Measurements from ENCODE around the gene RPRD1B.

Gene RPRD1B

DNA sequence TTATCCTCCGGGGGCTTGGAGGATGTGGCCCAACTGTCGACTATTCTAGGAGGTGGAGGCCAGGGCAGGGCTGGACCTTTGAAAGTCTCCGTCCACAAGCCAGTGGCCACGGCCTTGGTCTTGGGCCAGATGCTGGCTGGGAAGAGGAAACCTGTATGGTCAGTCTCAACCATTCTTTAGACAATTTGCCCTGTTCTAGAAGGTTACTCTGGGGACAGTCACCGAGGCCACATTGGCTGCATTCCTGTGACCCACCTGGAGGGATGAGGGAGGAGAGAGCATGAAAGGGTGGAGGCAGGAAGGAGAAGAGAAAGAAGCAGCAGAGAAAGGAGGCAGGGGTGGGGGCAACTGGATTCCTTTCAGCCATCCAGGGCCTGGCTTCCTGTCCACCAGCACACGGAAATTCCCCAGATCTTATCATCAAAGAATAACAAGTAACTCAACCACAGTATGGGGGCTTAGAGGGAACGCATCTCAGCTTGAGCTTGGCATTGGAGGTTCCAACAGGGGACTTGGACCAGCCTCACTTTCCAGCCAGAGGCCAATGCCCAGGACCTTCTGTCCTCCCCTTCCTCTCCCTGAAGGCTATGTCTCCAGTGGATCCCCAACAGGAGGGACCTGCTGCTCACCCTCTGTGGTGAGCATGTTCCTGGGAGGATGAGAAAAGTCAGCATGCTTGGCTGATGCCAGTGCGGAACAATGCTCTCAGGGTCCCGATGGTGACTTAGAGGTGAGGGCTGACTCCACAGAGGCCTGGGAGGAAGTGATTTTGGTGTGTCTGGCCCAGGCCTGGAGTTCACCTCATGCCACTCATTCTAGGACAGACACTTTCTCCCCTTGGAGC is 101.1 kb downstream of the RPRD1B start:
- no peak for DNase-seq (ENCODE audit: low spot score)
- H3K79me1 ChIP-seq (ENCODE audit: low read depth, low read length), result no peaks in the 10 kb centered on the region

DNA sequence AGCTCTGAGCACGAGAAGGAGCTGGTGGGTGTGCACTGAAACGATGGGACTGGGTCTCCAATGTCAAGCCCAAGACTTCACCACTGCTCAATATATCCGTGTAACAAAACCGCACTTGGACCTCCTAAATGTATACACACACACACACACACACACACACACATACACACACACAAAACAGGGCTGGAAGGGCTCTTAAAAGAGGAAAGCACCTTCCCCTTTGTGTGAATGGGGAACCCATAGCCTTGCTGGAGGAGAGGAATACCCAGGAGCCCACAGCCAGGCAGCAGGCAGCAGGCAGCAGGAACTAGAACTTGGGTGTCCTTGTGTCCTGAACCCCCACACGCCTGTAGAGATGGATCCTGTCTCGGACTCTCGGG is 101.7 kb downstream of the RPRD1B start:
- no peak overlapping the region for H2BK5ac ChIP-seq (ENCODE audit: low read length)
- no peak overlapping the region for H3K4me3 ChIP-seq (ENCODE audit: low read length in 2 of 2)
- H3K36me3 ChIP-seq (replicated peaks in 1 of 2; ENCODE audit: control insufficient read depth in 2 of 2, insufficient read depth in 2 of 2, low read length in 2 of 2), result no peaks in the 10 kb centered on the region
- H3K4me1 ChIP-seq (ENCODE audit: control insufficient read depth in 2 of 2, insufficient read depth in 1 of 2, low read depth in 1 of 2, low read length in 2 of 2), result peaks cover 3 to 6% of the 10 kb centered on the region in 2 donors
- no peak overlapping the region for H4K91ac ChIP-seq (ENCODE audit: low read depth, low read length, poor library complexity)
- no peak overlapping the region for H3K23ac ChIP-seq (ENCODE audit: low read depth, low read length, poor library complexity)
- H3K27ac ChIP-seq (replicated peaks; ENCODE audit: low read length), result no peak overlapping the region
- H3K4me2 ChIP-seq (ENCODE audit: insufficient read depth, low read length, poor library complexity, severe bottlenecking), result no peak overlapping the region
- no peak for DNase-seq (ENCODE audit: low spot score)
- peak overlapping the region; percentile 12 for H3K18ac ChIP-seq (ENCODE audit: low read length)
- no peak overlapping the region for H3K14ac ChIP-seq (ENCODE audit: low read length)
- no peak overlapping the region for H2BK120ac ChIP-seq (ENCODE audit: low read depth, low read length)
- no CpG with 5 or more reads among the region's 7 CpGs for WGBS, 2 donors (ENCODE audit: extremely low coverage in 2 of 2, insufficient read length in 2 of 2, insufficient replicate concordance in 1 of 2)
- no peak overlapping the region for H2AFZ ChIP-seq (ENCODE audit: low read length)
- no peak overlapping the region for H3K4ac ChIP-seq (ENCODE audit: low read length)
- H3K79me1 ChIP-seq (ENCODE audit: low read depth, low read length), result no peaks in the 10 kb centered on the region
- no peaks in the 10 kb centered on the region for H3K9me3 ChIP-seq (replicated peaks in 1 of 2; ENCODE audit: control insufficient read depth in 2 of 2, insufficient read depth in 1 of 2, low read depth in 1 of 2, low read length in 2 of 2)
- no peak overlapping the region for H3K9ac ChIP-seq (ENCODE audit: low read depth, low read length, poor library complexity)
- H3K27me3 ChIP-seq (ENCODE audit: control insufficient read depth in 3 of 3, insufficient read depth in 3 of 3, low read depth in 1 of 3, low read length in 3 of 3), result no peaks in the 10 kb centered on the region
- H2BK15ac ChIP-seq (ENCODE audit: low read length), result no peak overlapping the region
- no peak overlapping the region for H2BK12ac ChIP-seq (ENCODE audit: low read length)
- H4K8ac ChIP-seq (ENCODE audit: low read depth, low read length), result no peak overlapping the region
- H2AK5ac ChIP-seq (ENCODE audit: low read depth, low read length), result peak overlapping the region; percentile 53

More for the DNA sequence above, 101.1 kb downstream of the RPRD1B start:
- Histone ChIP-seq H3K18ac (ENCODE audit: low read length) (no peak overlapping the region), H3K23ac (ENCODE audit: low read depth, low read length, poor library complexity) (no peak overlapping the region), H3K4me1 (ENCODE audit: control insufficient read depth in 2 of 2, insufficient read depth in 1 of 2, low read depth in 1 of 2, low read length in 2 of 2) (peaks cover 3 to 8% of the 10 kb centered on the region in 2 donors), H3K4me2 (ENCODE audit: insufficient read depth, low read length, poor library complexity, severe bottlenecking) (no peak overlapping the region), H3K4ac (ENCODE audit: low read length) (no peak overlapping the region), H2BK5ac (ENCODE audit: low read length) (no peak overlapping the region), H3K27ac (replicated peaks; ENCODE audit: low read length) (no peak overlapping the region), H2AK5ac (ENCODE audit: low read depth, low read length) (peak overlapping the region; percentile 6), H3K36me3 (replicated peaks in 1 of 2; ENCODE audit: control insufficient read depth in 2 of 2, insufficient read depth in 2 of 2, low read length in 2 of 2) (no peaks in the 10 kb centered on the region), H3K27me3 (ENCODE audit: control insufficient read depth in 3 of 3, insufficient read depth in 3 of 3, low read depth in 1 of 3, low read length in 3 of 3) (no peaks in the 10 kb centered on the region), H4K91ac (ENCODE audit: low read depth, low read length, poor library complexity) (no peak overlapping the region), H3K4me3 (ENCODE audit: low read length in 2 of 2) (no peak overlapping the region), H4K8ac (ENCODE audit: low read depth, low read length) (no peak overlapping the region), H3K14ac (ENCODE audit: low read length) (no peak overlapping the region), H2AFZ (ENCODE audit: low read length) (peak overlapping the region; percentile 25), H3K9ac (ENCODE audit: low read depth, low read length, poor library complexity) (no peak overlapping the region), H2BK12ac (ENCODE audit: low read length) (no peak overlapping the region), H2BK15ac (ENCODE audit: low read length) (no peak overlapping the region), H3K9me3 (replicated peaks in 1 of 2; ENCODE audit: control insufficient read depth in 2 of 2, insufficient read depth in 1 of 2, low read depth in 1 of 2, low read length in 2 of 2) (no peaks in the 10 kb centered on the region), H2BK120ac (ENCODE audit: low read depth, low read length) (no peak overlapping the region)
- WGBS, 2 donors (ENCODE audit: extremely low coverage in 2 of 2, insufficient read length in 2 of 2, insufficient replicate concordance in 1 of 2), result no CpG with 5 or more reads among the region's 9 CpGs

DNA sequence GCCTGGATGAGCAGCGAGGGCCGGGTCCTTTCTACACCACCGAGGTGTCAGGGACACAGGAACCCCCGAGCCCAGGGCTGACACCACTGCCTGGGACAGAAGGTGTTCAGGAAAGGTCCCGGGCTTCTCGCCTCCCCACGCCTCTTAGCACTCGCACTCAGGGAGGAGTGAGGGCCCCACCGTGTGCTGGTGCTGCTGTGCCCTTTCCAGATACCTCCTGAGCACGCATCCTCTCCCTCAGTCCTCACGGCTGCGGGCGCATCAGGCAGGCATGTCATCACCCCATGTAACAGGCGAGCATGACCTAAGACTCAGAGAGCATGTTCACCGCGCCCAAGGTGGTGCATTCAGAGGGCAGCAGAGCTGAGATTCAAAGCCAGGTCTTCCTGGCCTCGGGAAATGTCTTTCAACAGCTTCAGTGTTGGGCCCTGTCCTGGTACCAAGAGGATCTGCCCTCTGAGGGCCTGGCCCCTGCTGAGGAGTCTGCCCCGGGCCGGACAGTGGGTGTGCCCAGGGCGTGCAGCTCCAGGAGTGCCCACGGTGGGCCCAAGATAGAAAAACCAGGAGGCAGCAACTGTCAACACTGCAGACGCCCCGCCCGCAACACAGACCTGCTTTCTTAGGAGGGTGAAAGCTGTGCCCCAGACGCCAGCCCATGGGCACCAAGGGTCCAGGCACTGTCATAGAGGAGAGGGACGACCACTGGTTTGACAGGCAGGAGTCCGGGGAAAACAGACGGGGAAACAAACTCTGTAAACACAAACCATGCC is 102.3 kb downstream of the RPRD1B start:
- Histone ChIP-seq H3K4me2 (ENCODE audit: insufficient read depth, low read length, poor library complexity, severe bottlenecking) (no peak overlapping the region), H3K4me1 (ENCODE audit: control insufficient read depth in 2 of 2, insufficient read depth in 1 of 2, low read depth in 1 of 2, low read length in 2 of 2) (peaks cover 0 to 2% of the 10 kb centered on the region in 2 donors), H2AFZ (ENCODE audit: low read length) (no peak overlapping the region), H4K8ac (ENCODE audit: low read depth, low read length) (peak overlapping the region; percentile 70), H3K14ac (ENCODE audit: low read length) (no peak overlapping the region), H2BK12ac (ENCODE audit: low read length) (no peak overlapping the region), H3K4ac (ENCODE audit: low read length) (no peak overlapping the region), H3K36me3 (replicated peaks in 1 of 2; ENCODE audit: control insufficient read depth in 2 of 2, insufficient read depth in 2 of 2, low read length in 2 of 2) (no peaks in the 10 kb centered on the region), H3K79me1 (ENCODE audit: low read depth, low read length) (no peaks in the 10 kb centered on the region), H3K27ac (replicated peaks; ENCODE audit: low read length) (no peak overlapping the region), H3K27me3 (ENCODE audit: control insufficient read depth in 3 of 3, insufficient read depth in 3 of 3, low read depth in 1 of 3, low read length in 3 of 3) (no peaks in the 10 kb centered on the region), H2AK5ac (ENCODE audit: low read depth, low read length) (peak overlapping the region; percentile 53), H2BK120ac (ENCODE audit: low read depth, low read length) (no peak overlapping the region), H3K9ac (ENCODE audit: low read depth, low read length, poor library complexity) (peak overlapping the region; percentile 5), H3K18ac (ENCODE audit: low read length) (peak overlapping the region; percentile 80), H4K91ac (ENCODE audit: low read depth, low read length, poor library complexity) (no peak overlapping the region), H3K9me3 (replicated peaks in 1 of 2; ENCODE audit: control insufficient read depth in 2 of 2, insufficient read depth in 1 of 2, low read depth in 1 of 2, low read length in 2 of 2) (no peaks in the 10 kb centered on the region), H3K4me3 (ENCODE audit: low read length in 2 of 2) (no peak overlapping the region), H3K23ac (ENCODE audit: low read depth, low read length, poor library complexity) (no peak overlapping the region), H2BK5ac (ENCODE audit: low read length) (no peak overlapping the region), H2BK15ac (ENCODE audit: low read length) (no peak overlapping the region)
- no peak for DNase-seq (ENCODE audit: low spot score)
- no CpG with 5 or more reads among the region's 28 CpGs for WGBS, 2 donors (ENCODE audit: extremely low coverage in 2 of 2, insufficient read length in 2 of 2, insufficient replicate concordance in 1 of 2)

Data from neuronal stem cell (in vitro differentiated cells).